Activated CD4-positive, alpha-beta T cell treated with anti-CD3 and anti-CD28 coated beads, Interleukin-2, amount 50 U/mL, for 1 hour (primary cell): ENCODE data around the gene NUP37.

Source experiments
- DNase-seq: peaks from one replicate; pipeline ENCODE4 v3.0.0-alpha.2; 2020

The NUP37 gene

DNA sequence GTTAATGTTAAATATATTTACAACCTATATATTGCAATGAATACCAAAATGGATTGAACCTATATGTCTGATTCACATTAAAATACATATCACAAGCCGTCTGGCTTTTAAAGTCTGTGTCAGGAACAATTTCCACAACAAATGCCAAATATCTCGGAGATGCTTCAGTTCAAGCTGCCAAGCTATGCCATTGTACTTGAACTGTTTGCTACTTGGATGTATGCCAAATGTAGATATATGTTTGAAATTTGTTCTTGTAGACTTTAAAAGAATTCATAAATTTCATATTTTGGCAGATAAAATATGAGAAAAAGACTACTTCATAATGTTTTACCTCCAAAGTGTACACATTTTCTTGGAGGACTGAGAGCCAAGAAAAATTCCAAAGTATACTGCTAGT, 95.1 kb downstream of the NUP37 start:
- DNase-seq = no peak

DNA sequence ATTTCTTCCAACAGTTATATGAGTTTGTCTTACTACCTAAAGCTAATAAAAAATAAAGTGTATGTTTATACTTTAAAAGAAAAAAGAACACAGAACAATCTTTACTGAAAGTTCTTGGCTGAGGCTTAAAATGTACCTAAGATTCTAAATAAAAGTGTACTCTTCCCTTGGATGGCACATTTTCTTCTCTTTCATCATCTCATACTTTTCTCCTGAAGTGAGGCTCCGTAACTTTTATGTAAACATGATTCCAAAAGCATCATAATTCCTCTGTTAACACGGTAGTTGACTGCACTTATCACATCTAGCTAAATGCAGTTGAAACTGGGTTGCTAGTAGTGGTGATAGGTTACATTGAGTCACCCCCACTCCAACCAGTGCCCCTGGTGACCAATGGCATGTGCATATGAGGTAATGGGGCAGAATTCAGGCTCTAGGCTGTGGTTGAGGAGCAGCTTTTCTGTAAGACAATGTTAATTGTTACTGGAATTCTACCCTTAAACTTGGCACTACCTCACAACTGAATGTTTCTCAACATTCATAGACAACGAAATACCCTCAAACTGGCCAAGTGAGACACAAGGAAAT, 96.5 kb downstream of the NUP37 start:
- DNase-seq = no peak
